GM12872 (cell line): Measurements from ENCODE around the gene DEPDC1.

Source experiments
- TF ChIP-seq, protein P1 (sequence below): IDR thresholded peaks from 3 replicates; pipeline ENCODE4 v1.5.1; 2011; ENCODE audit warnings: low read depth, mild to moderate bottlenecking, low read length, moderate library complexity; ENCODE audit not compliant: insufficient read depth

The DEPDC1 gene

DNA sequence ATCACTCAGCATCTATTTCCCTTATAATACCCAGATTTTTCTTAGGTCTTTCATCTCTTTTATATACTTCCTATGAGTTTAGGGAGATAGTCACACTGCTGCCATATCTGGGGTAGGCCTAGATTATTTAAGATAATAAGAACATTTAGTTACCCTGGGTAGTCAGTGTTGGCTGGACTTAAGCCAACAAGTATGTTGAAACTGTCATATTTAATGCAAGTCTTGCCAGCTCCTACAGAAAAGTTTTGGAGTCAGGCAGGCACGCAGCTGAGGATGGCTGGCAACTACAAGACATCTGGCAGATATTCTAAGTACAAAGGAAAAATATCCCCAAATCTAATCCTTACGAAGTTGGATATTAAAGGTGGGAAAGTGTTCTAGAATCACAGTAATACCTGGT lies 19.2 kb upstream of the DEPDC1 start:
- TF ChIP-seq, protein P1, sequence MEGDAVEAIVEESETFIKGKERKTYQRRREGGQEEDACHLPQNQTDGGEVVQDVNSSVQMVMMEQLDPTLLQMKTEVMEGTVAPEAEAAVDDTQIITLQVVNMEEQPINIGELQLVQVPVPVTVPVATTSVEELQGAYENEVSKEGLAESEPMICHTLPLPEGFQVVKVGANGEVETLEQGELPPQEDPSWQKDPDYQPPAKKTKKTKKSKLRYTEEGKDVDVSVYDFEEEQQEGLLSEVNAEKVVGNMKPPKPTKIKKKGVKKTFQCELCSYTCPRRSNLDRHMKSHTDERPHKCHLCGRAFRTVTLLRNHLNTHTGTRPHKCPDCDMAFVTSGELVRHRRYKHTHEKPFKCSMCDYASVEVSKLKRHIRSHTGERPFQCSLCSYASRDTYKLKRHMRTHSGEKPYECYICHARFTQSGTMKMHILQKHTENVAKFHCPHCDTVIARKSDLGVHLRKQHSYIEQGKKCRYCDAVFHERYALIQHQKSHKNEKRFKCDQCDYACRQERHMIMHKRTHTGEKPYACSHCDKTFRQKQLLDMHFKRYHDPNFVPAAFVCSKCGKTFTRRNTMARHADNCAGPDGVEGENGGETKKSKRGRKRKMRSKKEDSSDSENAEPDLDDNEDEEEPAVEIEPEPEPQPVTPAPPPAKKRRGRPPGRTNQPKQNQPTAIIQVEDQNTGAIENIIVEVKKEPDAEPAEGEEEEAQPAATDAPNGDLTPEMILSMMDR, result no peak

DNA sequence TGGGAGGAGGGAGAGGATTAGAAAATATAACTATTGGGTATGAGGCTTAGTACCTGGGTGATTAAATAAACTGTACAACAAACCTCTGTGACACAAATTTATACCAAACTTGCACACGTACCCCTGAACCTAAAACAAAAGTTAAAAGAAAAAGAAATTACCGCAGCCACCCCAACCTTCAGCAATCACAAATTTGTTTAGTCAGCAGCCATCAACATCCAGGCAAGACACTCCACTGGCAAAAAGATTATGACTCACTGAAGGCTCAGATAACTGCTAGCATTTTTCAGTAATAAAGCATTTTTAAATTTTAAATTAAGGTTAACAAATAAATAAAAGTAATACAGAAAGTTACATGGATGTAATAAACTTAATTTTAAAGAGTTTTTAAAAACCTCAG lies 14.4 kb upstream of the DEPDC1 start:
- TF ChIP-seq, protein P1, result no peak

DNA sequence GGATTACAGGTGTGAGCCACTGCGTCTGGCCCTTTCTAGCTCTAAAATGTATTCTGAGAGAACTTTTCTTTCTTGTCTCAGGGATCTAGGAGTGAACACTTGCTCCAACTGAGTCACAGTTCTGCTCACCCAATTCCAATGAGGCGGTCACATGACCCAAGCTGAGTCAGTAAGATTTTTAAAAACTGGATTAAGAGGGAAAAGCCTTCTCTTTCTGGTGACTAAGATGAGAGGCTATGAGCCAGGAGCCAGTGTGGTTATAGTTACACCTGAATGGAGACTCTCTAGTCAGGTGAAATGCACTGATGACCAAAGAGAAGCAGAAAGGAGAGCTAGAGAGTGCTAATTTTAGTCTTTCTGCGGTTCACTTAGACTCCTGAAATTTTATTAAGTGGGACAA lies 9.5 kb upstream of the DEPDC1 start:
- TF ChIP-seq, protein P1, result no peak

DNA sequence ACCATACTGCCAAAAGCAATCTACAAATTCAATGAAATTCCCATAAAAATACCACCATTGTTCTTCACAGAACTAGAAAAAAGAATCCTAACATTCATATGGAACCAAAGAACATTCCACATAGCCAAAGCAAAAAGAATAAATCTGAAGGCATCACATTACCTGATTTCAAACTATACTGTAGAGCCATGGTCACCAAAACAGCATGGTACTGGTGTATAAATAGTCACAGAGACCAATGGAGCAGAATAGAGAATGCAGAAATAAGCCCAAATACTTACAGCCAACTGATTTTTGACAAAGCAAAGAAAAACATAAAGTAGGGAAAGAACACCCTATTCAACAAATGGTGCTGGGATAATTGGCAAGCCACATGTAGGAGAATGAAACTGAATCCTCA lies 6.2 kb upstream of the DEPDC1 start:
- TF ChIP-seq, protein P1, result no peak

DNA sequence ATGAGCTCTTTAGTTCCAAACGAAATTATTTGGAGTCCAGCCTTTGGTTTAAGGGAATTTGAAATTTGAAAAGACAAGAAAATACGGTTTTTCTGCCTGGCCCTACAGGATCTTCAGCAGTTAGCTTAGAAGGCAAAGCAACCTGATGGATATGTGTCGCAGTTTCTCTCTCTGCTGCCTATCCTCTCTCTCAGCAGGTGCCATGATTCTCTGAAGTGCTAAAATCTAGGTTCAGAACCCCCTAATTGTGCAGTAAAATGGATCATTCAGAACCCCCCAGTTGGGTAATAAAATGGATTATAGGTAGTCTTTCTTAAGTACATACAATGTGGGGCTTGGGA lies 446 bp upstream of the DEPDC1 start:
- TF ChIP-seq, protein P1, result no peak

DNA sequence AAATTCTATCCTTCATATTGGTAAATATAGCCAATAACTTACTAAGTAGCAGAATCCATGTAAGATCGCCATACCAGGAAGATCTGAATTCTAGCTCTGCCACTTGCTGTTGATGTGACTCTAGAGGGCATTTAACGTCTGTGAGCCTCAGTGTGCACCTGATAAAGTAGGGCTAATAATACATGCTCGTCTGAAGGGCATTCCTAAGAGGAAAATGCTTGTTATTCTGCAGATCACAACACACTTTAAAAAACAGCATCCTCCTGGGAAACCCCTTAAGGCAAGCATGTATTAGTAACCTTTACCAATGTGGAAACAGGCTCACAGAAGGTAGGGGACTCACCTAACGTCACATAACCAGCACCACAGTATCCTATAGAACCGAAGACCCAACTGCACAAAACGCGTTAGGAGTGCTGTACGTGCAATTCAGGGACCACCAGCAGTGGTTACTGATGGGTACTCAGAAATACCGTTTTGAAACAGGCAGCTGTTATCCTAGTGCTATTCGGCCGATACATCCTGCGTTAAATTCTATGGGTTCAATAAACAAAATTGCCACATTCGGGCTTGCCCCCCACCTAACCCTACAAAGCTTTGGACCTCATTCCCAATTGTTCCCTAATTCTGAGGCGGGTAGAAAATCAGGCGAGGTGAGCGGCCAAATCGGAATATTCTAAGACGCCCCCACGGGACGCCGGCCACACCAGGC lies 758 bp downstream of the DEPDC1 start:
- TF ChIP-seq, protein P1, result no peak

DNA sequence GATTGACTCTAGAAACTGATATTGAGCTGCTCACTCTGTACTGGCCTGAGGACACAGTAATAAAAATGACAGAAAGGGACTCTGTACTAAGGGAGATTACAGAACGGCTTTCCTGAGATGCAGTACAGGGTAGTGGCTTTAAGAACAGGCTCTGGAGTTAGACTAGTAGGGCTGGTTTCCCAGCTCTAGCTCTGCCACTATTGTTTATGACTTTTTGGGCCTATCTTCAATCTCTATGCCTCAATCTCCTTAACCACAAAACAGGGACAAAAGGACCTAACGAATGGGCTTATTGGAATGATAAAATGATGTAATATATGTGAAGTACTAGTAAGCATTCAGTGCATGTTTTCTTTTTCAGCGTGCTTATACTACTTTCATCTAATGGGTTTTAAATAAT lies 1.4 kb downstream of the DEPDC1 start:
- TF ChIP-seq, protein P1, result no peak
